IPS-18c (cell line): ENCODE data around the gene DOP1A.

Experiments used
- H3K4me3 ChIP-seq: 2 replicates; pipeline ENCODE4 v1.7.0; 2013; ENCODE audit warnings: low read depth, mild to moderate bottlenecking, low read length, moderate library complexity; ENCODE audit not compliant: insufficient read depth
- H3K9me3 ChIP-seq: one replicate; pipeline ENCODE4 v1.6.1; 2013; ENCODE audit warnings: mild to moderate bottlenecking, low read length, moderate library complexity; ENCODE audit not compliant: control insufficient read depth, insufficient read depth

Gene DOP1A

GRCh38 chr6:83119742-83120300, 52.4 kb downstream of the DOP1A start:
- H3K4me3 ChIP-seq: no peak overlapping the region
- no peaks in the 10 kb centered on the region for H3K9me3 ChIP-seq

- Histone ChIP-seq H3K4me3 (no peak overlapping the region), H3K9me3 (no peaks in the 10 kb centered on the region)
Observed at GRCh38 chr6:83124553-83124952, 57.1 kb downstream of the DOP1A start.

- no peak overlapping the region for H3K4me3 ChIP-seq
- no peaks in the 10 kb centered on the region for H3K9me3 ChIP-seq
Observed at GRCh38 chr6:83125425-83125824, 58.0 kb downstream of the DOP1A start.

- no peak overlapping the region for H3K4me3 ChIP-seq
- no peaks in the 10 kb centered on the region for H3K9me3 ChIP-seq
Observed at GRCh38 chr6:83126223-83126622, 58.8 kb downstream of the DOP1A start.

- Histone ChIP-seq H3K4me3 (no peak overlapping the region), H3K9me3 (no peaks in the 10 kb centered on the region)
Observed at GRCh38 chr6:83126807-83127206, 59.3 kb downstream of the DOP1A start.

- Histone ChIP-seq H3K4me3 (no peak overlapping the region), H3K9me3 (no peaks in the 10 kb centered on the region)
Observed at GRCh38 chr6:83127258-83127657, 59.8 kb downstream of the DOP1A start.

- Histone ChIP-seq H3K9me3 (no peaks in the 10 kb centered on the region), H3K4me3 (no peak overlapping the region)
Observed at GRCh38 chr6:83127976-83128375, 60.5 kb downstream of the DOP1A start.

- H3K9me3 ChIP-seq: no peaks in the 10 kb centered on the region
- H3K4me3 ChIP-seq: no peak overlapping the region
Observed at GRCh38 chr6:83132121-83132520, 64.7 kb downstream of the DOP1A start.

- H3K9me3 ChIP-seq: no peaks in the 10 kb centered on the region
- no peak overlapping the region for H3K4me3 ChIP-seq
Observed at GRCh38 chr6:83138118-83138722, 70.7 kb downstream of the DOP1A start.

- H3K9me3 ChIP-seq: no peaks in the 10 kb centered on the region
- H3K4me3 ChIP-seq: no peak overlapping the region
Observed at GRCh38 chr6:83138758-83139157, 71.3 kb downstream of the DOP1A start.

GRCh38 chr6:83151114-83151513, 83.6 kb downstream of the DOP1A start:
- H3K4me3 ChIP-seq: no peak overlapping the region
- H3K9me3 ChIP-seq: no peaks in the 10 kb centered on the region

GRCh38 chr6:83152913-83153312, 85.4 kb downstream of the DOP1A start:
- Histone ChIP-seq H3K9me3 (no peaks in the 10 kb centered on the region), H3K4me3 (no peak overlapping the region)

- Histone ChIP-seq H3K9me3 (no peaks in the 10 kb centered on the region), H3K4me3 (no peak overlapping the region)
Observed at GRCh38 chr6:83153883-83154521, 86.5 kb downstream of the DOP1A start.

- Histone ChIP-seq H3K9me3 (no peaks in the 10 kb centered on the region), H3K4me3 (no peak overlapping the region)
Observed at GRCh38 chr6:83155794-83156193, 88.3 kb downstream of the DOP1A start.

- Histone ChIP-seq H3K9me3 (no peaks in the 10 kb centered on the region), H3K4me3 (no peak overlapping the region)
Observed at GRCh38 chr6:83160167-83160566, 92.7 kb downstream of the DOP1A start.

GRCh38 chr6:83167726-83168278, 100.3 kb downstream of the DOP1A start:
- Histone ChIP-seq H3K4me3 (no peak overlapping the region), H3K9me3 (no peaks in the 10 kb centered on the region)

GRCh38 chr6:83168556-83168955, 101.1 kb downstream of the DOP1A start:
- no peaks in the 10 kb centered on the region for H3K9me3 ChIP-seq

GRCh38 chr6:83169106-83169505, 101.6 kb downstream of the DOP1A start:
- Histone ChIP-seq H3K9me3 (no peaks in the 10 kb centered on the region), H3K4me3 (no peak overlapping the region)

More at GRCh38 chr6:83168556-83168955, 101.1 kb downstream of the DOP1A start:
- no peak overlapping the region for H3K4me3 ChIP-seq
